Endothelial cell of umbilical vein (primary cell): ENCODE data around the gene MYLK2. TPM values are rescaled to one million over a fixed set of nuclear protein-coding genes. Genes with fewer than 3 reads are reported as not detected.
"Not testable (repeated sequence)": the region's sequence is repeated elsewhere in the genome, so short reads cannot be mapped to it uniquely, and the experiment has no call there.

Experiments
- BruUV-seq: library from RNA; stranded (reverse); fragments of 400-500 nt; replicated peaks from 2 replicates; lab custom pipeline; 2021; lab: Mats Ljungman, UMichigan
- CTCF ChIA-PET: fragments of 300-600, 350-600 bp; sonication (Branson Sonifier 250); formaldehyde crosslinking; loops from one replicate; lab custom pipeline; 2021; ENCODE audit warnings: antibody characterized with exemption, inconsistent platforms; lab: Charles Lee
- POLR2A ChIA-PET: fragments of 300-600, 350-600 bp; sonication (Branson Sonifier 250); formaldehyde crosslinking; loops from one replicate; lab custom pipeline; 2021; ENCODE audit warnings: antibody characterized with exemption, inconsistent platforms; lab: Charles Lee
- DNase-seq: peaks from one replicate; pipeline ENCODE4 v3.0.0-alpha.2; 2011; ENCODE audit warnings: low read depth, low spot score
- FAIRE-seq: peaks from 2 replicates; lab custom pipeline; 2011; peaks lifted over from hg19 to GRCh38; lab: Jason Lieb, UNC
- H2AFZ ChIP-seq: 2 replicates; pipeline ENCODE4 v1.6.0; 2012; ENCODE audit warnings: low read depth, low read length, control low read depth, inconsistent platforms
- H3K27ac ChIP-seq: 2 replicates; pipeline ENCODE4 v1.5.1; 2011; ENCODE audit warnings: low read depth, mild to moderate bottlenecking, control low read depth, low read length, moderate library complexity; ENCODE audit not compliant: insufficient read depth
- H3K27me3 ChIP-seq, 2 experiments: 2 replicates each; pipeline versions ENCODE4 v1.6.0 to v1.6.1; 2011; ENCODE audit warnings: low read length in 2 of 2, mixed read lengths in 1 of 2; ENCODE audit not compliant: control insufficient read depth in 2 of 2, insufficient read depth in 2 of 2
- H3K36me3 ChIP-seq, 2 experiments: 2 replicates in 1 of 2; 3 replicates in 1 of 2; pipeline ENCODE4 v1.5.1; 2011; ENCODE audit warnings: low read length in 2 of 2, mild to moderate bottlenecking in 1 of 2, moderate library complexity in 1 of 2; ENCODE audit not compliant: control insufficient read depth in 2 of 2, insufficient read depth in 2 of 2; ENCODE audit errors: extremely low read depth in 1 of 2
- H3K4me1 ChIP-seq: 3 replicates; pipeline ENCODE4 v1.5.1; 2011; ENCODE audit warnings: mild to moderate bottlenecking, low read length; ENCODE audit not compliant: control insufficient read depth, insufficient read depth; ENCODE audit errors: extremely low read depth
- H3K4me2 ChIP-seq: 2 replicates; pipeline ENCODE4 v1.6.1; 2011; ENCODE audit warnings: low read length, control low read depth, mixed read lengths; ENCODE audit not compliant: insufficient read depth
- H3K4me3 ChIP-seq, 3 experiments: fragments of 200-600 bp in 1 of 3; sonication (generic), shearing (Covaris generic) in 1 of 3; replicated peaks in 1 of 3; 2 replicates each; pipeline ENCODE4 v1.5.1; 2011 to 2016; ENCODE audit warnings: control low read depth in 3 of 3, low read length in 3 of 3, mild to moderate bottlenecking in 2 of 3, inconsistent platforms in 1 of 3, low read depth in 1 of 3, moderate library complexity in 1 of 3; ENCODE audit not compliant: insufficient read depth in 1 of 3
- H3K79me2 ChIP-seq: 2 replicates; pipeline ENCODE4 v1.6.0; 2012; ENCODE audit warnings: low read length, inconsistent platforms; ENCODE audit not compliant: control insufficient read depth, insufficient read depth
- H3K9ac ChIP-seq: replicated peaks from 2 replicates; pipeline ENCODE3; 2011; ENCODE audit warnings: low read length, control low read depth; ENCODE audit not compliant: insufficient read depth; ENCODE audit errors: extremely low read depth
- H3K9me1 ChIP-seq: replicated peaks from 3 replicates; pipeline ENCODE4 v1.6.0; 2011; ENCODE audit warnings: mild to moderate bottlenecking, low read length; ENCODE audit not compliant: control insufficient read depth, insufficient read depth; ENCODE audit errors: extremely low read depth
- H3K9me3 ChIP-seq: replicated peaks from 2 replicates; pipeline ENCODE4 v1.5.1; 2012; ENCODE audit warnings: low read length, inconsistent platforms; ENCODE audit not compliant: control insufficient read depth, insufficient read depth
- H4K20me1 ChIP-seq: replicated peaks from 2 replicates; pipeline ENCODE3; 2011; ENCODE audit warnings: mild to moderate bottlenecking, low read length; ENCODE audit not compliant: control insufficient read depth, insufficient read depth; ENCODE audit errors: extremely low read depth
- CTCF ChIP-seq, 2 donors: IDR thresholded peaks; 1 replicate in 1 of 2; 2 replicates in 1 of 2; pipeline ENCODE4 v1.5.1; 2011; ENCODE audit warnings: low read length in 2 of 2, mild to moderate bottlenecking in 2 of 2, moderate library complexity in 2 of 2, control low read depth in 1 of 2, inconsistent platforms in 1 of 2, low read depth in 1 of 2; ENCODE audit not compliant: insufficient read depth in 1 of 2; ENCODE audit errors: extremely low read depth in 1 of 2
- EZH2 ChIP-seq: IDR thresholded peaks from 2 replicates; pipeline ENCODE4 v1.6.1; 2012; ENCODE audit warnings: borderline replicate concordance, low read depth, mild to moderate bottlenecking, moderate library complexity, low read length, inconsistent platforms; ENCODE audit not compliant: severe bottlenecking
- FOS ChIP-seq: IDR thresholded peaks from 2 replicates; pipeline ENCODE4 v1.6.1; 2011; ENCODE audit warnings: mild to moderate bottlenecking, low read length, moderate library complexity, borderline replicate concordance; ENCODE audit not compliant: insufficient read depth
- GATA2 ChIP-seq: IDR thresholded peaks from 2 replicates; pipeline ENCODE4 v1.7.0; 2011; ENCODE audit warnings: low read depth, mild to moderate bottlenecking, moderate library complexity, mixed read lengths, low read length; ENCODE audit not compliant: insufficient read length, insufficient read depth
- JUN ChIP-seq: IDR thresholded peaks from 2 replicates; pipeline ENCODE4 v1.6.1; 2011; ENCODE audit warnings: borderline replicate concordance, low read depth; ENCODE audit not compliant: insufficient read length, insufficient read depth
- MAX ChIP-seq: IDR thresholded peaks from 2 replicates; pipeline ENCODE4 v1.6.1; 2011; ENCODE audit not compliant: insufficient read depth, insufficient read length
- MYC ChIP-seq: IDR thresholded peaks from one replicate; pipeline ENCODE4 v1.6.1; 2011; ENCODE audit warnings: mild to moderate bottlenecking, low read depth, low read length
- POLR2A ChIP-seq: IDR thresholded peaks from 2 replicates; pipeline ENCODE4 v1.6.1; 2012; ENCODE audit warnings: low read depth, mild to moderate bottlenecking, control low read depth, low read length
- POLR2AphosphoS5 ChIP-seq: IDR thresholded peaks from 2 replicates; pipeline ENCODE4 v1.6.1; 2012; ENCODE audit warnings: low read depth, mild to moderate bottlenecking, control low read depth, low read length, moderate library complexity; ENCODE audit not compliant: insufficient read depth
- dilution Hi-C: fragments of 300-500 bp; cut with MboI; formaldehyde crosslinking; loops from one replicate; pipeline ENCODE4 v1.15.0; 2019; ENCODE audit warnings: low sequenced_read_pairs; ENCODE audit not compliant: extremely low pct_ligation_motif_present
- intact Hi-C: fragments of 100-400 bp; cut with micrococcal nuclease; formaldehyde crosslinking; loops from one replicate; pipeline ENCODE4 v1.10.0; 2022
- polyA plus RNA-seq, 4 experiments: library from polyadenylated mRNA; depleted of rRNA in 3 of 4; stranded (reverse) in 3 of 4; unstranded in 1 of 4; fragments of >200 nt; gene quantifications; 2 replicates each; pipeline versions ENCODE4 v1.2.1 to v1.2.3, GENCODE V29; 2011 to 2012; ENCODE audit warnings: missing spikeins in 1 of 4
- total RNA-seq: library from RNA; stranded (reverse); gene quantifications from 2 replicates; pipeline ENCODE4 v1.2.3, GENCODE V29; 2021

The MYLK2 gene
- total and polyA plus RNA-seq, 2 donors (not counting 3 experiments of a cell fraction or from before 2014, with no cell fraction given): 2.6 to 2.7 TPM

GRCh38 chr20:31827059-31827458 lies 7.9 kb downstream of the MYLK2 start:
- dilution Hi-C loops (no loop called here), intact Hi-C loops (no loop called here)
- FAIRE-seq (no peak), DNase-seq (no peak)
- ChIA-PET CTCF (interaction anchor here (25.3 kb wide), 1 partner anchor 23 kb away, joined by 619 read pairs; the partner anchor contains the start of gene FOXS1), POLR2A (interaction anchor here (0.6 kb wide), 1 partner anchor 186 kb away, joined by 3 read pairs; no protein-coding TSS in a partner anchor)
- no TSS peak for BruUV-seq
- H3K4me2 ChIP-seq: no peak overlapping the region
- H3K9ac ChIP-seq: no peak overlapping the region
- H3K36me3 ChIP-seq: no peaks in the 10 kb centered on the region
- no peak for TF ChIP-seq GATA2
- no peak for TF ChIP-seq MYC
- TF ChIP-seq POLR2A: no peak
- no peak for TF ChIP-seq MAX
- TF ChIP-seq CTCF (IDR thresholded peaks at IDR 0.05; ENCODE audit: extremely low read depth in 1 of 2, insufficient read depth in 1 of 2, low read depth in 1 of 2, low read length in 2 of 2): no peak
- TF ChIP-seq POLR2AphosphoS5: no peak
- no peak for TF ChIP-seq JUN
- TF ChIP-seq FOS: no peak
- TF ChIP-seq EZH2: no peak
- no peak overlapping the region for H3K4me3 ChIP-seq
- H3K4me1 ChIP-seq: peaks cover 30% of the 10 kb centered on the region
- no peaks in the 10 kb centered on the region for H3K27me3 ChIP-seq
- H3K9me1 ChIP-seq: no peaks in the 10 kb centered on the region
- H2AFZ ChIP-seq: no peak overlapping the region
- no peak overlapping the region for H3K27ac ChIP-seq
- H3K79me2 ChIP-seq: no peaks in the 10 kb centered on the region
- no peaks in the 10 kb centered on the region for H3K9me3 ChIP-seq
- no peaks in the 10 kb centered on the region for H4K20me1 ChIP-seq

- H3K9me3 ChIP-seq, H3K27me3 ChIP-seq, H3K9me1 ChIP-seq, H3K4me3 ChIP-seq, H3K4me2 ChIP-seq, DNase-seq, H4K20me1 ChIP-seq, POLR2A ChIA-PET, H2AFZ ChIP-seq, H3K79me2 ChIP-seq, BruUV-seq, H3K36me3 ChIP-seq, dilution Hi-C loops, H3K9ac ChIP-seq, H3K27ac ChIP-seq, intact Hi-C loops, FAIRE-seq: not testable (repeated sequence)
- CTCF ChIA-PET: interaction anchor here (25.3 kb wide), 1 partner anchor 22 kb away, joined by 619 read pairs; the partner anchor contains the start of gene FOXS1
- peaks cover 29% of the 10 kb centered on the region for H3K4me1 ChIP-seq
Measured at GRCh38 chr20:31828016-31828415, 8.9 kb downstream of the MYLK2 start.
